ENCODE data around the gene IPMK.

Gene IPMK

GRCh38 chr10:58268946-58269781 is 1.5 kb upstream of the IPMK start, which contains the start of gene CISD1:
CISD1 (plus strand) TSS chr10:58269162; CDS start chr10:58269274, 112 bp downstream.
- ChIA-PET POLR2A (interaction anchor here (0.7 to 2.0 kb wide), 10 partner anchors 10 to 244 kb away, joined by 3 to 13 read pairs (median 4); partner anchors contain the start of genes BICC1 and UBE2D1), CTCF (interaction anchor here (0.6 to 2.7 kb wide), 8 partner anchors 15 to 155 kb away, joined by 3 to 10 read pairs (median 3); no protein-coding TSS in a partner anchor)
- Histone ChIP-seq H3K4me1 (ENCODE audit: control insufficient read depth, insufficient read depth, low read length) (peaks cover 4% of the 10 kb centered on the region; the same call in 1 of the 2 replicates), H3K4me3 (ENCODE audit: low read depth, low read length) (peak within 1 kb of the TSS; percentile 64), H3K36me3 (ENCODE audit: control insufficient read depth in 2 of 2, insufficient read depth in 1 of 2, low read length in 2 of 2) (no peaks in the 10 kb centered on the region), H3K9me3 (ENCODE audit: control insufficient read depth, insufficient read depth, low read depth, low read length) (no peaks in the 10 kb centered on the region), H3K27ac (ENCODE audit: extremely low read depth, low read depth, low read length) (peak within 1 kb of the TSS; percentile 94)
- TF ChIP-seq ZBTB48 (tag by site-specific recombination; IDR thresholded peaks at IDR 0.05), result peak; percentile 86
- TF ChIP-seq ZBTB17 (tag by site-specific recombination; IDR thresholded peaks at IDR 0.05), result peak; percentile 88
- no peak for TF ChIP-seq ZNF146 (tag by site-specific recombination; IDR thresholded peaks at IDR 0.05)
- no peak for TF ChIP-seq ATF2 (tag by site-specific recombination; IDR thresholded peaks at IDR 0.05; ENCODE audit: low read depth)
- no peak for TF ChIP-seq ZNF248 (tag by site-specific recombination; IDR thresholded peaks at IDR 0.05)
- TF ChIP-seq CTCF (tag by site-specific recombination; IDR thresholded peaks at IDR 0.05), result no peak
- TF ChIP-seq ZNF473 (tag by site-specific recombination; IDR thresholded peaks at IDR 0.05), result no peak
- TF ChIP-seq ZNF335 (tag by site-specific recombination; conservative IDR thresholded peaks at IDR 0.05), result peak; percentile 88
- TF ChIP-seq ZNF596 (tag by site-specific recombination; IDR thresholded peaks at IDR 0.05), result no peak
- TF ChIP-seq ZNF366 (tag by site-specific recombination; conservative IDR thresholded peaks at IDR 0.05), result peak; percentile 88
- no peak; the same call in 1 of the 2 replicates for TF ChIP-seq TCF7L2 (IDR thresholded peaks at IDR 0.05; ENCODE audit: borderline replicate concordance, low read depth, low read length)
- no peak for TF ChIP-seq ZNF701 (tag by site-specific recombination; IDR thresholded peaks at IDR 0.05)
- TF ChIP-seq ZNF561 (tag by site-specific recombination; IDR thresholded peaks at IDR 0.05; ENCODE audit: borderline replicate concordance), result no peak
- TF ChIP-seq ZBTB44 (tag by site-specific recombination; IDR thresholded peaks at IDR 0.05), result peak; percentile 65
- TF ChIP-seq OVOL3 (tag by site-specific recombination; IDR thresholded peaks at IDR 0.05), result no peak
- no peak for TF ChIP-seq KLF7 (tag by site-specific recombination; IDR thresholded peaks at IDR 0.05; ENCODE audit: borderline replicate concordance)
- TF ChIP-seq ZNF560 (tag by site-specific recombination; IDR thresholded peaks at IDR 0.05; ENCODE audit: borderline replicate concordance), result no peak
- TF ChIP-seq ZNF600 (tag by site-specific recombination; IDR thresholded peaks at IDR 0.05), result peak; percentile 87
- no peak; the same call in 1 of the 2 replicates for TF ChIP-seq TRIM28 (IDR thresholded peaks at IDR 0.05; ENCODE audit: borderline replicate concordance, low read length)
- no peak for TF ChIP-seq ZSCAN18 (tag by site-specific recombination; IDR thresholded peaks at IDR 0.05)
- TF ChIP-seq ZNF266 (tag by site-specific recombination; IDR thresholded peaks at IDR 0.05; ENCODE audit: low read depth), result no peak
- no peak for TF ChIP-seq GLI2 (tag by site-specific recombination; IDR thresholded peaks at IDR 0.05; ENCODE audit: borderline replicate concordance, low read depth)
- TF ChIP-seq ZNF610 (tag by site-specific recombination; IDR thresholded peaks at IDR 0.05; ENCODE audit: borderline replicate concordance), result peak; percentile 60; the same call in 1 of the 2 replicates
- no peak for TF ChIP-seq ZNF585B (tag by site-specific recombination; IDR thresholded peaks at IDR 0.05)
- no peak for TF ChIP-seq GLIS2 (tag by site-specific recombination; IDR thresholded peaks at IDR 0.05)
- no peak for TF ChIP-seq ZNF132 (tag by site-specific recombination; IDR thresholded peaks at IDR 0.05; ENCODE audit: borderline replicate concordance)

Data from HEK293 (cell line).